ENCODE results near the gene PLCB1.

Gene PLCB1

DNA sequence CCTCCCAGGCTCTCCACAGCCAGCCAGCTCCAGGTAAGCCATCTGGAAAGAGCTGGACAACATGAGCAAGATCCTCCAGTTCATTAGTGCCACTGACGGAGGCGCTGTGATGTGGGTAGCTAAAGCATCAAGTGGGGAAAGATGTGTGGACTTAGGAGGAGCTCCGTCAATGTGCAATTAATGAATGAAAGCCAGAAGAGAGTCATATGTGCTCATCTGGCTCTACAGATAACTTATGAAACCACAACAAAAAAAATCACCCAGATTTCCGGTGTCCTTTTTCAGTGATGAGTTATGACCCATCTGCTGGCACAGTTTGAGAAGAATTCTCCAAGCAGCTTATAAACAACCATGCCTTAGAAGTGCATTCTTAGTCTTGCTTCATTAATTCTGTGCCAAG is 625.1 kb downstream of the PLCB1 start:
- DNase-seq (ENCODE audit: low spot score): no peak
- Histone ChIP-seq H3K4ac (ENCODE audit: low read length) (no peak overlapping the region), H3K23ac (ENCODE audit: low read depth, low read length, poor library complexity) (no peak overlapping the region), H3K36me3 (replicated peaks in 1 of 2; ENCODE audit: control insufficient read depth in 2 of 2, insufficient read depth in 2 of 2, low read length in 2 of 2) (peaks cover 0 to 5% of the 10 kb centered on the region in 2 donors), H3K9me3 (replicated peaks in 1 of 2; ENCODE audit: control insufficient read depth in 2 of 2, insufficient read depth in 1 of 2, low read depth in 1 of 2, low read length in 2 of 2) (no peaks in the 10 kb centered on the region), H3K4me1 (ENCODE audit: control insufficient read depth in 2 of 2, insufficient read depth in 1 of 2, low read depth in 1 of 2, low read length in 2 of 2) (peaks cover 0 to 8% of the 10 kb centered on the region in 2 donors), H4K8ac (ENCODE audit: low read depth, low read length) (no peak overlapping the region), H2BK12ac (ENCODE audit: low read length) (no peak overlapping the region), H3K9ac (ENCODE audit: low read depth, low read length, poor library complexity) (no peak overlapping the region), H2BK5ac (ENCODE audit: low read length) (no peak overlapping the region), H3K4me3 (ENCODE audit: low read length in 2 of 2) (no peak overlapping the region), H4K91ac (ENCODE audit: low read depth, low read length, poor library complexity) (no peak overlapping the region), H3K27me3 (ENCODE audit: control insufficient read depth in 3 of 3, insufficient read depth in 3 of 3, low read depth in 1 of 3, low read length in 3 of 3) (no peaks in the 10 kb centered on the region), H2AFZ (ENCODE audit: low read length) (no peak overlapping the region), H2AK5ac (ENCODE audit: low read depth, low read length) (no peak overlapping the region), H3K4me2 (ENCODE audit: insufficient read depth, low read length, poor library complexity, severe bottlenecking) (no peak overlapping the region), H2BK120ac (ENCODE audit: low read depth, low read length) (no peak overlapping the region), H3K27ac (replicated peaks; ENCODE audit: low read length) (no peak overlapping the region), H3K14ac (ENCODE audit: low read length) (no peak overlapping the region), H3K18ac (ENCODE audit: low read length) (no peak overlapping the region), H2BK15ac (ENCODE audit: low read length) (no peak overlapping the region), H3K79me1 (ENCODE audit: low read depth, low read length) (no peaks in the 10 kb centered on the region)
- no CpG with 5 or more reads among the region's 4 CpGs for whole genome bisulfite sequencing, 2 donors (ENCODE audit: extremely low coverage in 2 of 2, insufficient read length in 2 of 2, insufficient replicate concordance in 1 of 2)

DNA sequence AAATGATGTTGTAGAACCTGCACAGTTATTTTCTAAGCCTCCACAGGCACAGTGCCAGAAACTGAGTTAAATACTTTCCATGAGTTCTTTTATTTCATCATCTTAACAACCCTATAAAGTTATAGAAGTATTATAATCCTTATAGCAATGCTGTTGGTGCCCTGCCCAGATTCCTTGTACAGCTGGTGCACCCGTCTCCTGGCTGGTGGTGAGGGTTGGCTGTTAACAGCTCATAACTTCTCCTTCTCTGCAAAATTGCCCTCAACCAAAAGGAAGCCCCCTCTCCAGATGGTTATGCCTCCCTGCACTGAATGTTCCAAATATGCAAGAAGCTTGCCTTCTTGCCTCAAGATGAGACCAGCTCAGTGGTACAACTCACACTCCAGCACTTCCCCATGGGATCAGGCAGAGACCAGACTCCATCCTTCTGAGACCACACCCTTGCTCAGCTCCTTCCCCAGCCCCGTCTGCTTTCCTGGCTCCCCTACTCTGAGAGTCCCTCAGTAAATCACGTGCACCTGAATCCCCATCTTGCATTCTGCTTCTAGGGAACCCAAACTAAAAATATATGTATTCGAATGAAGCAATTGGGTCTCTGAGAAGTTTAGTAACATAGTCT is 632.4 kb downstream of the PLCB1 start:
- no peak overlapping the region for H4K91ac ChIP-seq (ENCODE audit: low read depth, low read length, poor library complexity)
- H3K4me3 ChIP-seq (ENCODE audit: low read length in 2 of 2): no peak overlapping the region
- H2BK120ac ChIP-seq (ENCODE audit: low read depth, low read length): no peak overlapping the region
- no peak overlapping the region for H2AFZ ChIP-seq (ENCODE audit: low read length)
- H3K9ac ChIP-seq (ENCODE audit: low read depth, low read length, poor library complexity): no peak overlapping the region
- H3K4ac ChIP-seq (ENCODE audit: low read length): no peak overlapping the region
- H3K14ac ChIP-seq (ENCODE audit: low read length): no peak overlapping the region
- no peaks in the 10 kb centered on the region for H3K4me1 ChIP-seq (ENCODE audit: control insufficient read depth in 2 of 2, insufficient read depth in 1 of 2, low read depth in 1 of 2, low read length in 2 of 2)
- DNase-seq (ENCODE audit: low spot score): no peak
- H3K9me3 ChIP-seq (replicated peaks in 1 of 2; ENCODE audit: control insufficient read depth in 2 of 2, insufficient read depth in 1 of 2, low read depth in 1 of 2, low read length in 2 of 2): peaks cover 0 to 2% of the 10 kb centered on the region in 2 donors
- no peak overlapping the region for H2BK12ac ChIP-seq (ENCODE audit: low read length)
- no peaks in the 10 kb centered on the region for H3K27me3 ChIP-seq (ENCODE audit: control insufficient read depth in 3 of 3, insufficient read depth in 3 of 3, low read depth in 1 of 3, low read length in 3 of 3)
- no peak overlapping the region for H3K4me2 ChIP-seq (ENCODE audit: insufficient read depth, low read length, poor library complexity, severe bottlenecking)
- H3K27ac ChIP-seq (replicated peaks; ENCODE audit: low read length): no peak overlapping the region
- no peak overlapping the region for H3K18ac ChIP-seq (ENCODE audit: low read length)
- no peak overlapping the region for H2AK5ac ChIP-seq (ENCODE audit: low read depth, low read length)
- H2BK15ac ChIP-seq (ENCODE audit: low read length): no peak overlapping the region
- H2BK5ac ChIP-seq (ENCODE audit: low read length): no peak overlapping the region
- WGBS, 2 donors (ENCODE audit: extremely low coverage in 2 of 2, insufficient read length in 2 of 2, insufficient replicate concordance in 1 of 2): no CpG with 5 or more reads among the region's 4 CpGs
- peaks cover 0 to 5% of the 10 kb centered on the region in 2 donors for H3K36me3 ChIP-seq (replicated peaks in 1 of 2; ENCODE audit: control insufficient read depth in 2 of 2, insufficient read depth in 2 of 2, low read length in 2 of 2)
- H3K23ac ChIP-seq (ENCODE audit: low read depth, low read length, poor library complexity): no peak overlapping the region
- H4K8ac ChIP-seq (ENCODE audit: low read depth, low read length): no peak overlapping the region
- H3K79me1 ChIP-seq (ENCODE audit: low read depth, low read length): no peaks in the 10 kb centered on the region

DNA sequence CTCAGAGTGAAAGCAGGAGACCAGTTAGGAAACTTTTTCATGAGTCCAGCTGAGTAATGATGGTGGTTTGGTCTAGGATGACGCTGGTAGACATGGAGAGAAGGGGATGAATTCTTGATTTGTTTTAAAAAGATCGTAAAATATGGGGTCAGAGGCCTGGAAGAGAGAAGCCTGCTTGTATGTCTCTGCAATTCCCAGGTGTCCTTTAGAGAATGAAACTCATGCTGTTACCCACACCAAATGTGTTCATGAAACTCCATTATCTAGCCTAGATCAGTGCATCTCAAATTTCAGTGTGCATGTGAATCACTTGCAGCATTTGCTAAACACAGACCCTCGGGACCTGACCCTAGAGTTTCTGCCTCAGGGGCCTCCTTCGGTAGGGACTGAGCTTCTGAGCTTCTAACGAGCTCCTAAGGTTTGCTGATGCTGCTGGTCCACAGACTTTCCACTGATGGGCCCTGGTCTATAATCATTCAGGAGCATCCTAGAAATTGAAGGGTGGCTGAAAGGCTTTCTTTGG is 634.9 kb downstream of the PLCB1 start:
- H3K9me3 ChIP-seq (replicated peaks in 1 of 2; ENCODE audit: control insufficient read depth in 2 of 2, insufficient read depth in 1 of 2, low read depth in 1 of 2, low read length in 2 of 2): peaks cover 0 to 2% of the 10 kb centered on the region in 2 donors
- H3K27me3 ChIP-seq (ENCODE audit: control insufficient read depth in 3 of 3, insufficient read depth in 3 of 3, low read depth in 1 of 3, low read length in 3 of 3): no peaks in the 10 kb centered on the region
- no peaks in the 10 kb centered on the region for H3K79me1 ChIP-seq (ENCODE audit: low read depth, low read length)
- no peak overlapping the region for H2BK5ac ChIP-seq (ENCODE audit: low read length)
- no peak overlapping the region for H3K23ac ChIP-seq (ENCODE audit: low read depth, low read length, poor library complexity)
- no peak overlapping the region for H3K27ac ChIP-seq (replicated peaks; ENCODE audit: low read length)
- H3K14ac ChIP-seq (ENCODE audit: low read length): no peak overlapping the region
- no peak overlapping the region for H2BK12ac ChIP-seq (ENCODE audit: low read length)
- H3K4me2 ChIP-seq (ENCODE audit: insufficient read depth, low read length, poor library complexity, severe bottlenecking): no peak overlapping the region
- no peak overlapping the region for H2BK15ac ChIP-seq (ENCODE audit: low read length)
- H3K18ac ChIP-seq (ENCODE audit: low read length): no peak overlapping the region
- H3K9ac ChIP-seq (ENCODE audit: low read depth, low read length, poor library complexity): no peak overlapping the region
- no peak overlapping the region for H4K91ac ChIP-seq (ENCODE audit: low read depth, low read length, poor library complexity)
- H2AK5ac ChIP-seq (ENCODE audit: low read depth, low read length): no peak overlapping the region
- H2BK120ac ChIP-seq (ENCODE audit: low read depth, low read length): no peak overlapping the region
- no peak overlapping the region for H3K4me3 ChIP-seq (ENCODE audit: low read length in 2 of 2)
- H2AFZ ChIP-seq (ENCODE audit: low read length): no peak overlapping the region
- no peaks in the 10 kb centered on the region for H3K36me3 ChIP-seq (replicated peaks in 1 of 2; ENCODE audit: control insufficient read depth in 2 of 2, insufficient read depth in 2 of 2, low read length in 2 of 2)
- WGBS, 2 donors (ENCODE audit: extremely low coverage in 2 of 2, insufficient read length in 2 of 2, insufficient replicate concordance in 1 of 2): no CpG with 5 or more reads among the region's 5 CpGs
- H3K4me1 ChIP-seq (ENCODE audit: control insufficient read depth in 2 of 2, insufficient read depth in 1 of 2, low read depth in 1 of 2, low read length in 2 of 2): no peaks in the 10 kb centered on the region
- H4K8ac ChIP-seq (ENCODE audit: low read depth, low read length): no peak overlapping the region
- H3K4ac ChIP-seq (ENCODE audit: low read length): no peak overlapping the region
- no peak for DNase-seq (ENCODE audit: low spot score)

DNA sequence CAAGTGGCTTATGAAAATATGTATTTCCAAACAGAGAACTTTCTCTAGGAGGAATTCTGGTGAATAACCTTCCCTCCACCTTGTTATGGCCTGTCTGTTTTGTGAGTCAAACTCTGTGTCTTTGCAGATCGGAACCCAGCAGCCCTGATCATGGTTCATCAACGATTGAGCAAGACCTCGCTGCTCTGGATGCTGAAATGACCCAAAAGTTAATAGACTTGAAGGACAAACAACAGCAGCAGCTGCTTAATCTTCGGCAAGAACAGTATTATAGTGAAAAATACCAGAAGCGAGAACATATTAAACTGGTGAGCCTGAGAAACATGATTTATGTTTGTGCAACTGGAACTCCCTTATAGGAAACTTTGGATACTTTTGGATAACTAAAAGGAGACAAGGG is 642.3 kb downstream of the PLCB1 start:
- no peak overlapping the region for H2AFZ ChIP-seq (ENCODE audit: low read length)
- H3K9me3 ChIP-seq (replicated peaks in 1 of 2; ENCODE audit: control insufficient read depth in 2 of 2, insufficient read depth in 1 of 2, low read depth in 1 of 2, low read length in 2 of 2): no peaks in the 10 kb centered on the region
- no peak overlapping the region for H3K23ac ChIP-seq (ENCODE audit: low read depth, low read length, poor library complexity)
- H3K4me1 ChIP-seq (ENCODE audit: control insufficient read depth in 2 of 2, insufficient read depth in 1 of 2, low read depth in 1 of 2, low read length in 2 of 2): no peaks in the 10 kb centered on the region
- no peaks in the 10 kb centered on the region for H3K79me1 ChIP-seq (ENCODE audit: low read depth, low read length)
- no peak overlapping the region for H3K4me3 ChIP-seq (ENCODE audit: low read length in 2 of 2)
- H2BK15ac ChIP-seq (ENCODE audit: low read length): no peak overlapping the region
- no peak overlapping the region for H2BK120ac ChIP-seq (ENCODE audit: low read depth, low read length)
- WGBS, 2 donors (ENCODE audit: extremely low coverage in 2 of 2, insufficient read length in 2 of 2, insufficient replicate concordance in 1 of 2): no CpG with 5 or more reads among the region's 5 CpGs
- H3K9ac ChIP-seq (ENCODE audit: low read depth, low read length, poor library complexity): no peak overlapping the region
- H2BK12ac ChIP-seq (ENCODE audit: low read length): no peak overlapping the region
- no peak overlapping the region for H3K14ac ChIP-seq (ENCODE audit: low read length)
- no peak overlapping the region for H3K4ac ChIP-seq (ENCODE audit: low read length)
- no peak overlapping the region for H2AK5ac ChIP-seq (ENCODE audit: low read depth, low read length)
- H4K91ac ChIP-seq (ENCODE audit: low read depth, low read length, poor library complexity): no peak overlapping the region
- H3K18ac ChIP-seq (ENCODE audit: low read length): no peak overlapping the region
- H4K8ac ChIP-seq (ENCODE audit: low read depth, low read length): no peak overlapping the region
- H3K27ac ChIP-seq (replicated peaks; ENCODE audit: low read length): no peak overlapping the region
- H2BK5ac ChIP-seq (ENCODE audit: low read length): no peak overlapping the region
- no peak for DNase-seq (ENCODE audit: low spot score)
- no peaks in the 10 kb centered on the region for H3K27me3 ChIP-seq (ENCODE audit: control insufficient read depth in 3 of 3, insufficient read depth in 3 of 3, low read depth in 1 of 3, low read length in 3 of 3)
- H3K36me3 ChIP-seq (replicated peaks in 1 of 2; ENCODE audit: control insufficient read depth in 2 of 2, insufficient read depth in 2 of 2, low read length in 2 of 2): no peaks in the 10 kb centered on the region
- H3K4me2 ChIP-seq (ENCODE audit: insufficient read depth, low read length, poor library complexity, severe bottlenecking): no peak overlapping the region

Measured in neuronal stem cell (in vitro differentiated cells).